H1 (cell line): Measurements from ENCODE around the gene ADAMTS16. TPM values are rescaled to one million over a fixed set of nuclear protein-coding genes. Genes with fewer than 3 reads are reported as not detected.

Experiments used
- CTCF ChIA-PET: fragments of 300-600 bp; sonication (Branson Sonifier 250); formaldehyde crosslinking; loops from one replicate; lab custom pipeline; 2021; ENCODE audit not compliant: partially characterized antibody; lab: Charles Lee
- POLR2A ChIA-PET: fragments of 300-600 bp; sonication (Branson Sonifier 250); formaldehyde crosslinking; loops from one replicate; lab custom pipeline; 2021; ENCODE audit warnings: inconsistent platforms; ENCODE audit not compliant: partially characterized antibody; lab: Charles Lee
- DNase-seq, 2 experiments: peaks; one replicate each; pipeline versions ENCODE4 v3.0.0 to v3.0.0-alpha.2; 2010 to 2022; ENCODE audit warnings: low spot score in 2 of 2, low read depth in 1 of 2, mixed read lengths in 1 of 2
- FAIRE-seq: peaks from 2 replicates; lab custom pipeline; 2011; peaks lifted over from hg19 to GRCh38; lab: Jason Lieb, UNC
- H2AFZ ChIP-seq: 2 replicates; pipeline ENCODE4 v1.8.1; 2012; ENCODE audit warnings: low read length, inconsistent platforms
- H2AK5ac ChIP-seq: 2 replicates; pipeline ENCODE4 v1.6.1; 2013; ENCODE audit warnings: low read depth, low read length
- H2BK120ac ChIP-seq: replicated peaks from 2 replicates; pipeline ENCODE3; 2013; ENCODE audit warnings: low read depth, low read length, inconsistent platforms
- H2BK12ac ChIP-seq: 2 replicates; pipeline ENCODE4 v1.6.1; 2013; ENCODE audit warnings: low read depth, low read length
- H2BK15ac ChIP-seq: 2 replicates; pipeline ENCODE4 v1.6.1; 2013; ENCODE audit warnings: low read length
- H2BK20ac ChIP-seq: 2 replicates; pipeline ENCODE4 v1.6.1; 2013; ENCODE audit warnings: low read length
- H2BK5ac ChIP-seq: 2 replicates; pipeline ENCODE4 v1.6.1; 2013; ENCODE audit warnings: low read depth, low read length
- H3K14ac ChIP-seq: 2 replicates; pipeline ENCODE4 v1.6.1; 2013; ENCODE audit warnings: inconsistent platforms; ENCODE audit not compliant: insufficient read length
- H3K18ac ChIP-seq: 2 replicates; pipeline ENCODE4 v1.6.1; 2013; ENCODE audit warnings: low read length; ENCODE audit errors: extremely low read depth
- H3K23ac ChIP-seq: 2 replicates; pipeline ENCODE4 v1.6.1; 2013; ENCODE audit warnings: inconsistent platforms; ENCODE audit not compliant: insufficient read length
- H3K23me2 ChIP-seq: 2 replicates; pipeline ENCODE4 v1.6.1; 2013; ENCODE audit warnings: low read depth, low read length
- H3K27ac ChIP-seq: 2 replicates; pipeline ENCODE4 v1.6.1; 2011; ENCODE audit warnings: low read depth, low read length, inconsistent platforms
- H3K27me3 ChIP-seq, 4 experiments: replicated peaks in 1 of 4; 1 replicate in 1 of 4; 2 replicates in 3 of 4; pipeline versions ENCODE4 v1.6.1 to v1.8.1; 2011 to 2013; ENCODE audit warnings: low read length in 3 of 4, mild to moderate bottlenecking in 3 of 4, inconsistent platforms in 2 of 4, mixed read lengths in 2 of 4, moderate library complexity in 1 of 4; ENCODE audit not compliant: control insufficient read depth in 3 of 4, insufficient read depth in 3 of 4; ENCODE audit errors: extremely low read depth in 1 of 4
- H3K36me3 ChIP-seq, 4 experiments: 2 replicates each; pipeline versions ENCODE4 v1.6.1 to v1.8.1; 2011 to 2013; ENCODE audit warnings: mild to moderate bottlenecking in 4 of 4, low read length in 3 of 4, moderate library complexity in 2 of 4, control low read depth in 1 of 4, inconsistent platforms in 1 of 4; ENCODE audit not compliant: insufficient read depth in 4 of 4, control insufficient read depth in 2 of 4
- H3K4ac ChIP-seq: replicated peaks from 2 replicates; pipeline ENCODE3; 2013; ENCODE audit warnings: low read length, low read depth, mixed read lengths, inconsistent platforms; ENCODE audit not compliant: insufficient read length
- H3K4me1 ChIP-seq, 4 experiments: replicated peaks in 1 of 4; 1 replicate in 1 of 4; 2 replicates in 3 of 4; pipeline versions ENCODE4 v1.6.1 to v1.8.1; 2011 to 2013; ENCODE audit warnings: low read length in 3 of 4, inconsistent platforms in 2 of 4, mixed read lengths in 1 of 4; ENCODE audit not compliant: insufficient read depth in 4 of 4, control insufficient read depth in 3 of 4
- H3K4me2 ChIP-seq, 2 experiments: 2 replicates each; pipeline versions ENCODE4 v1.6.1 to v1.8.1; 2011 to 2013; ENCODE audit warnings: low read depth in 2 of 2, low read length in 2 of 2, control low read depth in 1 of 2, inconsistent platforms in 1 of 2, mild to moderate bottlenecking in 1 of 2; ENCODE audit not compliant: insufficient read depth in 1 of 2
- H3K4me3 ChIP-seq, 4 experiments: fragments of 200-600, 300-600 bp in 1 of 4; sonication (generic), shearing (Covaris generic), sonication (Bioruptor Twin) in 1 of 4; 2 replicates each; pipeline versions ENCODE4 v1.5.1 to v1.8.1; 2011 to 2016; ENCODE audit warnings: low read length in 4 of 4, low read depth in 3 of 4, control low read depth in 2 of 4, inconsistent platforms in 2 of 4, mild to moderate bottlenecking in 2 of 4, mixed read lengths in 1 of 4, moderate library complexity in 1 of 4; ENCODE audit not compliant: insufficient read depth in 2 of 4; ENCODE audit errors: extremely low read depth in 1 of 4
- H3K56ac ChIP-seq: replicated peaks from 2 replicates; pipeline ENCODE3; 2013; ENCODE audit warnings: low read depth, mild to moderate bottlenecking, mixed read lengths, low read length, inconsistent platforms; ENCODE audit not compliant: insufficient read length
- H3K79me1 ChIP-seq: 2 replicates; pipeline ENCODE4 v1.6.1; 2013; ENCODE audit warnings: low read depth, low read length, control low read depth
- H3K79me2 ChIP-seq, 2 experiments: 2 replicates each; pipeline versions ENCODE4 v1.6.1 to v1.8.1; 2012 to 2013; ENCODE audit warnings: low read length in 2 of 2, mild to moderate bottlenecking in 2 of 2, inconsistent platforms in 1 of 2; ENCODE audit not compliant: insufficient read depth in 2 of 2, control insufficient read depth in 1 of 2
- H3K9ac ChIP-seq, 4 experiments: replicated peaks in 1 of 4; 1 replicate in 1 of 4; 2 replicates in 3 of 4; pipeline versions ENCODE4 v1.6.1 to v1.8.1; 2011 to 2013; ENCODE audit warnings: low read depth in 3 of 4, low read length in 3 of 4, control low read depth in 2 of 4, mild to moderate bottlenecking in 2 of 4, moderate library complexity in 2 of 4, inconsistent platforms in 1 of 4; ENCODE audit errors: extremely low read depth in 1 of 4
- H3K9me3 ChIP-seq, 2 experiments: 2 replicates each; pipeline versions ENCODE4 v1.6.1 to v1.8.1; 2012 to 2013; ENCODE audit warnings: mild to moderate bottlenecking in 2 of 2, moderate library complexity in 2 of 2, control low read depth in 1 of 2, inconsistent platforms in 1 of 2, low read depth in 1 of 2, low read length in 1 of 2, mixed read lengths in 1 of 2; ENCODE audit not compliant: insufficient read depth in 2 of 2
- H4K20me1 ChIP-seq, 2 experiments: replicated peaks in 1 of 2; 2 replicates each; pipeline versions ENCODE3 to v1.8.1; 2011 to 2013; ENCODE audit warnings: inconsistent platforms in 2 of 2, low read length in 2 of 2, mild to moderate bottlenecking in 1 of 2; ENCODE audit not compliant: insufficient read depth in 2 of 2, control insufficient read depth in 1 of 2
- H4K5ac ChIP-seq: 2 replicates; pipeline ENCODE4 v1.6.1; 2013; ENCODE audit warnings: low read length, low read depth, mixed read lengths, inconsistent platforms; ENCODE audit not compliant: insufficient read length
- H4K8ac ChIP-seq: 2 replicates; pipeline ENCODE4 v1.8.0; 2013; ENCODE audit warnings: mild to moderate bottlenecking, moderate library complexity, low read length, inconsistent platforms; ENCODE audit not compliant: insufficient read depth; ENCODE audit errors: extremely low read depth
- H4K91ac ChIP-seq: replicated peaks from 2 replicates; pipeline ENCODE3; 2013; ENCODE audit warnings: low read length, mixed read lengths, inconsistent platforms; ENCODE audit not compliant: insufficient read length
- FOSL1 ChIP-seq: IDR thresholded peaks from 2 replicates; pipeline ENCODE4 v1.6.1; 2011; ENCODE audit warnings: mild to moderate bottlenecking, low read depth, low read length, moderate library complexity; ENCODE audit not compliant: insufficient read depth
- WGBS, 2 experiments: shearing (Covaris generic) in 1 of 2; methylation state at CpG; one replicate each; pipeline versions ENCODE4 v1.1.6 to v1.1.7; 2013 to 2015; ENCODE audit warnings: low lambda C conversion rate in 2 of 2, mixed read lengths in 2 of 2, inconsistent platforms in 1 of 2, low coverage in 1 of 2, missing lambda C conversion rate in 1 of 2; ENCODE audit not compliant: insufficient replicate concordance in 2 of 2, insufficient coverage in 1 of 2, insufficient read length in 1 of 2; ENCODE audit errors: extremely low coverage in 1 of 2, missing lambda C conversion rate in 1 of 2; 5-methylcytosine and 5-hydroxymethylcytosine counted together
- polyA plus RNA-seq, 7 experiments: library from polyadenylated mRNA; depleted of rRNA in 3 of 7; stranded (reverse) in 5 of 7; unstranded in 2 of 7; fragments of >200 nt in 5 of 7; fragments of 200-250 nt in 2 of 7; gene quantifications; 1 replicate in 5 of 7; 2 replicates in 1 of 7; 4 replicates in 1 of 7; pipeline versions ENCODE4 v1.2.1 to v1.2.3, GENCODE V29; 2011 to 2013; ENCODE audit warnings: missing spikeins in 2 of 7, mixed read lengths in 2 of 7
- total RNA-seq: library from RNA; stranded (reverse); fragmentation: NEBNext Ultra II Directional; extraction: Animal tissue kit (Norgen Biotek cat#: 25700); gene quantifications from 2 replicates; pipeline ENCODE4 v1.2.1, GENCODE V29; 2021
- TF ChIP-seq, protein P1 (sequence below): IDR thresholded peaks from 2 replicates; pipeline ENCODE4 v1.6.1; 2011; ENCODE audit warnings: low read length, improper control_type of control experiment

The ADAMTS16 gene
- total and polyA plus RNA-seq, 2 of the 8 experiments (the other 6 are each of a cell fraction or from before 2014, with no cell fraction given) = 3.7 to 16.0 TPM

DNA sequence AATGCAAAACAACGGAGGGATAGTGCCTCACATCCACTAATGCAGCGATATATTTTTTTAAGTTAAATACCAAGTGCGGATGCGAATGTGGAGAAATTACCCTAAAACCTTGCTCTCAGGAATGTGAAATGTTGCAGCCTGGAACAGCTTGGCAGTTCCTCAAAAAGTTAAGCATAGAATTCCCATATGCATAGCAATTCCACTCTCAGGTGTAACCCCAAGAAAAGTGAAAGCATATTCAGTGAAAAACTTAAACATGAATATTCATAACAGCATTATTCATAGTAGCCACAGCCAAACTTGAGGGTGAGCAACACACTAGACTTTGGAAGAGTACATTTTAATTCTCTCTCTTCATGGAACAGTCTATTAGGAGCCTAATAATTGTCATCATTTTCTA, 199.1 kb downstream of the ADAMTS16 start:
- Histone ChIP-seq H3K9ac (no peak overlapping the region), H3K56ac (no peak overlapping the region), H3K27ac (no peak overlapping the region), H2BK120ac (no peak overlapping the region), H3K23me2 (no peaks in the 10 kb centered on the region), H3K4me2 (no peak overlapping the region), H3K18ac (no peak overlapping the region), H3K36me3 (no peaks in the 10 kb centered on the region), H3K79me1 (no peaks in the 10 kb centered on the region), H3K4ac (no peak overlapping the region), H2BK5ac (no peak overlapping the region), H3K9me3 (no peaks in the 10 kb centered on the region), H4K20me1 (no peaks in the 10 kb centered on the region), H4K91ac (no peak overlapping the region), H3K14ac (no peak overlapping the region), H3K4me1 (peaks cover under 1 to 4% (median 3%) of the 10 kb centered on the region in 4 experiments; a peak in 6 of 7 replicates), H2AK5ac (no peak overlapping the region), H3K23ac (no peak overlapping the region), H4K8ac (no peak overlapping the region), H3K27me3 (no peaks in the 10 kb centered on the region), H4K5ac (no peak overlapping the region), H3K4me3 (no peak overlapping the region), H2BK20ac (no peak overlapping the region), H3K79me2 (no peaks in the 10 kb centered on the region), H2BK15ac (no peak overlapping the region), H2AFZ (no peak overlapping the region), H2BK12ac (no peak overlapping the region)
- WGBS, 2 experiments = 94% methylated on average over 4 of the region's 4 CpGs; no CpG with 5 or more reads in 1 of the 2 experiments
- DNase-seq = no peak
- no peak for TF ChIP-seq FOSL1
- TF ChIP-seq, protein P1, sequence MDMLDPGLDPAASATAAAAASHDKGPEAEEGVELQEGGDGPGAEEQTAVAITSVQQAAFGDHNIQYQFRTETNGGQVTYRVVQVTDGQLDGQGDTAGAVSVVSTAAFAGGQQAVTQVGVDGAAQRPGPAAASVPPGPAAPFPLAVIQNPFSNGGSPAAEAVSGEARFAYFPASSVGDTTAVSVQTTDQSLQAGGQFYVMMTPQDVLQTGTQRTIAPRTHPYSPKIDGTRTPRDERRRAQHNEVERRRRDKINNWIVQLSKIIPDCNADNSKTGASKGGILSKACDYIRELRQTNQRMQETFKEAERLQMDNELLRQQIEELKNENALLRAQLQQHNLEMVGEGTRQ = no peak
- ChIA-PET POLR2A (no interaction called here), CTCF (no interaction called here)
- no peak for FAIRE-seq
